Mesenchymal stem cell (in vitro differentiated cells and primary cell): ENCODE data around the gene GALNT2.

Source experiments
- DNase-seq: peaks from one replicate; pipeline ENCODE4 v3.0.0-alpha.2; 2013
- H2AFZ ChIP-seq: one replicate; pipeline ENCODE4 v1.6.1; 2013; ENCODE audit warnings: low read depth, mild to moderate bottlenecking, control low read depth, inconsistent platforms, low read length, moderate library complexity
- H2AK5ac ChIP-seq: 2 replicates; pipeline ENCODE4 v1.6.1; 2013; ENCODE audit warnings: low read length, moderate library complexity, mild to moderate bottlenecking, inconsistent platforms; ENCODE audit not compliant: severe bottlenecking
- H2BK120ac ChIP-seq: one replicate; pipeline ENCODE4 v1.6.1; 2013; ENCODE audit warnings: low read depth, mild to moderate bottlenecking, inconsistent platforms, low read length, moderate library complexity
- H2BK12ac ChIP-seq, 2 experiments: one replicate each; pipeline ENCODE4 v1.6.1; 2013; ENCODE audit warnings: inconsistent platforms in 2 of 2, low read length in 2 of 2, mild to moderate bottlenecking in 2 of 2, moderate library complexity in 2 of 2, control low read depth in 1 of 2
- H2BK15ac ChIP-seq: one replicate; pipeline ENCODE4 v1.6.1; 2013; ENCODE audit warnings: mild to moderate bottlenecking, low read depth, inconsistent platforms; ENCODE audit not compliant: poor library complexity, severe bottlenecking
- H2BK5ac ChIP-seq: 2 replicates; pipeline ENCODE4 v1.6.1; 2013; ENCODE audit warnings: low read depth, mild to moderate bottlenecking, low read length, control low read depth, inconsistent platforms; ENCODE audit not compliant: poor library complexity, severe bottlenecking
- H3K14ac ChIP-seq, 2 experiments: one replicate each; pipeline ENCODE4 v1.6.1; 2013; ENCODE audit warnings: inconsistent platforms in 2 of 2, low read length in 2 of 2, control low read depth in 1 of 2, mild to moderate bottlenecking in 1 of 2, moderate library complexity in 1 of 2
- H3K18ac ChIP-seq, 2 experiments: one replicate each; pipeline ENCODE4 v1.6.1; 2013; ENCODE audit warnings: inconsistent platforms in 2 of 2, low read length in 2 of 2, control low read depth in 1 of 2, low read depth in 1 of 2, mild to moderate bottlenecking in 1 of 2
- H3K23ac ChIP-seq, 2 experiments: one replicate each; pipeline ENCODE4 v1.6.1; 2013; ENCODE audit warnings: inconsistent platforms in 2 of 2, low read length in 2 of 2, mild to moderate bottlenecking in 2 of 2, moderate library complexity in 2 of 2, control low read depth in 1 of 2
- H3K27ac ChIP-seq: 2 replicates; pipeline ENCODE4 v1.5.1; 2013; ENCODE audit warnings: mild to moderate bottlenecking, moderate library complexity, low read length, control low read depth, inconsistent platforms; ENCODE audit not compliant: poor library complexity, severe bottlenecking
- H3K27me3 ChIP-seq, 2 experiments: 2 replicates each; pipeline versions ENCODE4 v1.6.1 to v1.7.0; 2013; ENCODE audit warnings: low read length in 2 of 2, mild to moderate bottlenecking in 2 of 2, moderate library complexity in 2 of 2, control low read depth in 1 of 2, inconsistent platforms in 1 of 2; ENCODE audit not compliant: control insufficient read depth in 1 of 2, insufficient read depth in 1 of 2
- H3K36me3 ChIP-seq, 2 experiments: 2 replicates each; pipeline versions ENCODE4 v1.6.1 to v1.7.0; 2013; ENCODE audit warnings: low read length in 2 of 2, control low read depth in 1 of 2, inconsistent platforms in 1 of 2, low read depth in 1 of 2, mild to moderate bottlenecking in 1 of 2; ENCODE audit not compliant: insufficient read depth in 2 of 2, control insufficient read depth in 1 of 2
- H3K4ac ChIP-seq, 2 experiments: one replicate each; pipeline ENCODE4 v1.6.1; 2013; ENCODE audit warnings: inconsistent platforms in 2 of 2, low read length in 2 of 2, mild to moderate bottlenecking in 2 of 2, moderate library complexity in 2 of 2, control low read depth in 1 of 2, low read depth in 1 of 2
- H3K4me1 ChIP-seq: 2 replicates; pipeline ENCODE4 v1.6.1; 2013; ENCODE audit warnings: low read depth, low read length, control low read depth; ENCODE audit not compliant: control insufficient read depth, insufficient read depth
- H3K4me2 ChIP-seq: 2 replicates; pipeline ENCODE4 v1.6.1; 2013; ENCODE audit warnings: low read length, mild to moderate bottlenecking, inconsistent platforms; ENCODE audit not compliant: poor library complexity, severe bottlenecking
- H3K4me3 ChIP-seq, 2 experiments: 2 replicates each; pipeline versions ENCODE4 v1.5.1 to v1.7.0; 2013; ENCODE audit warnings: low read length in 2 of 2, mild to moderate bottlenecking in 2 of 2, control low read depth in 1 of 2, low read depth in 1 of 2; ENCODE audit not compliant: insufficient read depth in 1 of 2
- H3K79me1 ChIP-seq: replicated peaks from 2 replicates; pipeline ENCODE4 v1.6.1; 2013; ENCODE audit warnings: mild to moderate bottlenecking, control low read depth, low read length, inconsistent platforms; ENCODE audit not compliant: poor library complexity, severe bottlenecking
- H3K9ac ChIP-seq: 2 replicates; pipeline ENCODE4 v1.7.0; 2013; ENCODE audit warnings: mild to moderate bottlenecking, low read length, moderate library complexity
- H3K9me3 ChIP-seq: 2 replicates; pipeline ENCODE4 v1.7.0; 2013; ENCODE audit warnings: mild to moderate bottlenecking, low read length; ENCODE audit not compliant: control insufficient read depth
- H4K8ac ChIP-seq: one replicate; pipeline ENCODE4 v1.6.1; 2013; ENCODE audit warnings: inconsistent platforms, mild to moderate bottlenecking, low read length, moderate library complexity
- H4K91ac ChIP-seq: one replicate; pipeline ENCODE4 v1.6.1; 2013; ENCODE audit warnings: mild to moderate bottlenecking, low read length, inconsistent platforms
- WGBS: methylation state at CpG from one replicate; pipeline ENCODE4 v1.1.7; 2013; ENCODE audit warnings: mixed read lengths; 5-methylcytosine and 5-hydroxymethylcytosine counted together

GALNT2 gene

GRCh38 chr1:230062521-230062920, 4.5 kb upstream of the GALNT2 start:
- Histone ChIP-seq H4K91ac (no peak overlapping the region), H3K27me3 (no peaks in the 10 kb centered on the region), H3K4ac (no peak overlapping the region), H3K9me3 (peaks cover 5% of the 10 kb centered on the region), H2BK15ac (no peak overlapping the region), H3K4me2 (no peak overlapping the region), H3K27ac (no peak overlapping the region), H3K18ac (no peak overlapping the region), H3K4me1 (no peaks in the 10 kb centered on the region), H2BK120ac (no peak overlapping the region), H2BK12ac (no peak overlapping the region), H3K36me3 (no peaks in the 10 kb centered on the region), H3K9ac (no peak overlapping the region), H4K8ac (no peak overlapping the region), H2AK5ac (no peak overlapping the region), H3K79me1 (no peaks in the 10 kb centered on the region), H3K14ac (no peak overlapping the region), H3K23ac (no peak overlapping the region), H2AFZ (no peak overlapping the region), H2BK5ac (no peak overlapping the region), H3K4me3 (no peak overlapping the region)
- no CpG with 5 or more reads among the region's 4 CpGs for WGBS
- no peak for DNase-seq

- no peak overlapping the region for H2BK15ac ChIP-seq
- no peak overlapping the region for H4K91ac ChIP-seq
- no peaks in the 10 kb centered on the region for H3K79me1 ChIP-seq
- H2BK5ac ChIP-seq = no peak overlapping the region
- no peak overlapping the region for H3K23ac ChIP-seq
- H3K36me3 ChIP-seq = no peaks in the 10 kb centered on the region
- no peaks in the 10 kb centered on the region for H3K27me3 ChIP-seq
- no peak overlapping the region for H2BK12ac ChIP-seq
- H3K4me1 ChIP-seq = peaks cover 2% of the 10 kb centered on the region
- no peak overlapping the region for H2AFZ ChIP-seq
- no peak overlapping the region for H3K14ac ChIP-seq
- H3K4me2 ChIP-seq = no peak overlapping the region
- no peak overlapping the region for H4K8ac ChIP-seq
- H3K4ac ChIP-seq = no peak overlapping the region
- no peak overlapping the region for H2BK120ac ChIP-seq
- peaks cover 5% of the 10 kb centered on the region for H3K9me3 ChIP-seq
- DNase-seq = no peak
- no peak overlapping the region for H3K9ac ChIP-seq
- H3K18ac ChIP-seq = no peak overlapping the region
- WGBS = 94% methylated on average over 6 of the region's 6 CpGs
- no peak overlapping the region for H3K4me3 ChIP-seq
- no peak overlapping the region for H2AK5ac ChIP-seq
- H3K27ac ChIP-seq = no peak overlapping the region
Measured at GRCh38 chr1:230064283-230064682, 2.8 kb upstream of the GALNT2 start.

- H3K4me3 ChIP-seq = no peak overlapping the region
- no peak overlapping the region for H4K91ac ChIP-seq
- DNase-seq = no peak
- no peak overlapping the region for H3K4ac ChIP-seq
- no peak overlapping the region for H2AFZ ChIP-seq
- H2BK15ac ChIP-seq = no peak overlapping the region
- no peak overlapping the region for H3K4me2 ChIP-seq
- 98% methylated on average over 2 of the region's 2 CpGs for WGBS
- H3K27me3 ChIP-seq = no peaks in the 10 kb centered on the region
- H3K79me1 ChIP-seq = no peaks in the 10 kb centered on the region
- no peak overlapping the region for H3K23ac ChIP-seq
- H3K18ac ChIP-seq = no peak overlapping the region
- no peak overlapping the region for H2BK120ac ChIP-seq
- no peak overlapping the region for H3K9ac ChIP-seq
- no peak overlapping the region for H3K14ac ChIP-seq
- no peak overlapping the region for H2BK12ac ChIP-seq
- peaks cover 5% of the 10 kb centered on the region for H3K9me3 ChIP-seq
- no peaks in the 10 kb centered on the region for H3K36me3 ChIP-seq
- no peak overlapping the region for H2AK5ac ChIP-seq
- no peak overlapping the region for H4K8ac ChIP-seq
- H2BK5ac ChIP-seq = no peak overlapping the region
- no peak overlapping the region for H3K27ac ChIP-seq
- peaks cover 5% of the 10 kb centered on the region for H3K4me1 ChIP-seq
Measured at GRCh38 chr1:230065161-230065560, 1.9 kb upstream of the GALNT2 start.

GRCh38 chr1:230065571-230065970, 1.5 kb upstream of the GALNT2 start:
- WGBS = 95% methylated on average over 2 of the region's 2 CpGs
- Histone ChIP-seq H3K79me1 (no peaks in the 10 kb centered on the region), H3K4ac (no peak overlapping the region), H3K4me1 (peaks cover 8% of the 10 kb centered on the region), H3K27ac (no peak overlapping the region), H3K9ac (peak overlapping the region; percentile 87), H3K14ac (no peak overlapping the region), H3K9me3 (peaks cover 4% of the 10 kb centered on the region), H3K23ac (no peak overlapping the region), H3K4me3 (peak overlapping the region in 1 of 2 experiments; percentile 86), H4K8ac (no peak overlapping the region), H4K91ac (no peak overlapping the region), H3K27me3 (no peaks in the 10 kb centered on the region), H2AFZ (no peak overlapping the region), H3K18ac (no peak overlapping the region), H3K4me2 (no peak overlapping the region), H3K36me3 (no peaks in the 10 kb centered on the region), H2BK12ac (no peak overlapping the region), H2BK5ac (no peak overlapping the region), H2AK5ac (no peak overlapping the region), H2BK15ac (no peak overlapping the region), H2BK120ac (no peak overlapping the region)
- DNase-seq = no peak
